Stimulated activated CD8-positive, alpha-beta memory T cell treated with anti-CD3 and anti-CD28 coated beads, Interleukin-7, amount 100 ng/mL, for 48 hours (primary cell): ENCODE measurements around the gene OSM.

ENCODE experiments used
- DNase-seq, 2 donors: peaks; one replicate each; pipeline ENCODE4 v3.0.0-alpha.2; 2020; ENCODE audit warnings: low read depth in 1 of 2; ENCODE audit errors: extremely low read depth in 1 of 2

Gene OSM

DNA sequence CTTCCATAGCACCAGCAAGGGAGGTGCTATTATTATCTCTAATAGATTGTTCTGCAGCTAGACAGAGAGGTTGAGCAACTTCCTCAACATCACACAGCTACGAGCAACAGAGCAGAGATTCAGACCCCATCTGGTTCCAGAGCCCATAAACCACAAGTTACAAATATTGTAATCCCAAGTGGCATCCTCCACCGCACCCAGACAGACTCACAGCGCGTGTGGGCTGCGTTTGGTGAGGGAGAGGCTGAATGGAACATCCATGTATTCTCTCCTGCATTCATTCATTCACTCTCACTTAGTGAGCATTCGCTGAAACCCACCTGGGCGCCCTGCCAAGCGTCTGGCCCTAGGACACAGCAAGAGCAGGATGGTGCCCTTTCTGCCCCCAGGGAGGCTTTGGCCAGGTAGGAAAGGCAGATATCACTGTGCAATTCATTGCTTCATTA lies 53.6 kb downstream of the OSM start:
- no peak for DNase-seq
